ENCODE measurements around the gene CYP46A1. TPM values are rescaled to one million over a fixed set of nuclear protein-coding genes. Genes with fewer than 3 reads are reported as not detected.

CYP46A1 gene
- total and polyA plus RNA-seq, 4 donors, result 0.33 to 2.5 (median 1.4) TPM

DNA sequence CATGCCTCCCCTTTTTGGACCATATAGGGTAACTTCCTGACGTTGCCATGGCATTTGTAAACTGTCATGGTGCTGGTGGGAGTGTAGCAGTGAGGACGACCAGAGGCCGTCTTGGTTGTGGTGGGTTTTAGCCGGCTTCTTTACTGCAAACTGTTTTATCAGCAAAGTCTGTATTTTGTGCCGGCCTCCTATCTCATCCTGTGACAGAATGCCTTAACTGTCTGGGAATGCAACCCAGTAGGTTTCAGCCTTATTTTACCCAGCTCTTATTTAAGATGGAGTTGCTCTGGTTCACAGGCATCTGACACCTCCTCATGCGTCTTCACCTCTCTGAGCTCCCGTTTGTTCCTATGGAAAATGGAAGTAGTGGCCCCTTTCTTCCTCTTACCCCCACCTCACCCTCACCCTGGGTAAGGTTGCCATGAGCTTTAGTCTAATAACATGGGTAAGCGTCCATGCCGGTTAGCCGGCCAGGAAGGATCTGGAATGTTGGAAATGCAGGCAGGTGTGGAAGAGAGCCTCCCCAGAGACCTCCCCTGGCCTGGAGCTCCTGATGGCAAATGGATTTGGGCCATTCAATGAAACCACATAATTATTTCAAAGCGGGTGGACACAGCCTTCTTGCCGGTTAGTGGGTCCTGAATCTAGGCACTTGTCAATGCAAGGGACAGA lies 20.6 kb upstream of the CYP46A1 start:
- ATAC-seq (ENCODE audit: insufficient read depth, low FRiP score) (no peak), DNase-seq (no peak)
- Histone ChIP-seq H3K9ac (ENCODE audit: insufficient read depth in 1 of 2, low read length in 2 of 2) (no peak overlapping the region), H3K4me1 (ENCODE audit: control insufficient read depth in 5 of 5, insufficient read depth in 5 of 5, low read length in 5 of 5) (peaks cover 0 to 15% (median 2%) of the 10 kb centered on the region in 5 donors), H3K27me3 (ENCODE audit: control insufficient read depth in 3 of 3, insufficient read depth in 3 of 3, low read length in 2 of 3) (peaks cover 0 to 26% (median 10%) of the 10 kb centered on the region in 3 donors), H3K27ac (ENCODE audit: low read depth in 1 of 2, low read length in 1 of 2) (no peak overlapping the region), H3K36me3 (ENCODE audit: control insufficient read depth in 4 of 4, insufficient read depth in 4 of 4, low read length in 4 of 4) (peaks cover 0 to 8% (median 3%) of the 10 kb centered on the region in 4 donors), H3K9me3 (ENCODE audit: control insufficient read depth in 4 of 4, insufficient read depth in 3 of 4, low read length in 3 of 4) (no peaks in the 10 kb centered on the region), H3K4me3 (no peak overlapping the region)
- WGBS, 2 donors, result 87 to 88% methylated on average over 12 of the region's 12 CpGs
- TF ChIP-seq, protein P1, sequence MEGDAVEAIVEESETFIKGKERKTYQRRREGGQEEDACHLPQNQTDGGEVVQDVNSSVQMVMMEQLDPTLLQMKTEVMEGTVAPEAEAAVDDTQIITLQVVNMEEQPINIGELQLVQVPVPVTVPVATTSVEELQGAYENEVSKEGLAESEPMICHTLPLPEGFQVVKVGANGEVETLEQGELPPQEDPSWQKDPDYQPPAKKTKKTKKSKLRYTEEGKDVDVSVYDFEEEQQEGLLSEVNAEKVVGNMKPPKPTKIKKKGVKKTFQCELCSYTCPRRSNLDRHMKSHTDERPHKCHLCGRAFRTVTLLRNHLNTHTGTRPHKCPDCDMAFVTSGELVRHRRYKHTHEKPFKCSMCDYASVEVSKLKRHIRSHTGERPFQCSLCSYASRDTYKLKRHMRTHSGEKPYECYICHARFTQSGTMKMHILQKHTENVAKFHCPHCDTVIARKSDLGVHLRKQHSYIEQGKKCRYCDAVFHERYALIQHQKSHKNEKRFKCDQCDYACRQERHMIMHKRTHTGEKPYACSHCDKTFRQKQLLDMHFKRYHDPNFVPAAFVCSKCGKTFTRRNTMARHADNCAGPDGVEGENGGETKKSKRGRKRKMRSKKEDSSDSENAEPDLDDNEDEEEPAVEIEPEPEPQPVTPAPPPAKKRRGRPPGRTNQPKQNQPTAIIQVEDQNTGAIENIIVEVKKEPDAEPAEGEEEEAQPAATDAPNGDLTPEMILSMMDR (IDR thresholded peaks at IDR 0.05; ENCODE audit: control extremely low read depth, extremely low read depth), result no peak

DNA sequence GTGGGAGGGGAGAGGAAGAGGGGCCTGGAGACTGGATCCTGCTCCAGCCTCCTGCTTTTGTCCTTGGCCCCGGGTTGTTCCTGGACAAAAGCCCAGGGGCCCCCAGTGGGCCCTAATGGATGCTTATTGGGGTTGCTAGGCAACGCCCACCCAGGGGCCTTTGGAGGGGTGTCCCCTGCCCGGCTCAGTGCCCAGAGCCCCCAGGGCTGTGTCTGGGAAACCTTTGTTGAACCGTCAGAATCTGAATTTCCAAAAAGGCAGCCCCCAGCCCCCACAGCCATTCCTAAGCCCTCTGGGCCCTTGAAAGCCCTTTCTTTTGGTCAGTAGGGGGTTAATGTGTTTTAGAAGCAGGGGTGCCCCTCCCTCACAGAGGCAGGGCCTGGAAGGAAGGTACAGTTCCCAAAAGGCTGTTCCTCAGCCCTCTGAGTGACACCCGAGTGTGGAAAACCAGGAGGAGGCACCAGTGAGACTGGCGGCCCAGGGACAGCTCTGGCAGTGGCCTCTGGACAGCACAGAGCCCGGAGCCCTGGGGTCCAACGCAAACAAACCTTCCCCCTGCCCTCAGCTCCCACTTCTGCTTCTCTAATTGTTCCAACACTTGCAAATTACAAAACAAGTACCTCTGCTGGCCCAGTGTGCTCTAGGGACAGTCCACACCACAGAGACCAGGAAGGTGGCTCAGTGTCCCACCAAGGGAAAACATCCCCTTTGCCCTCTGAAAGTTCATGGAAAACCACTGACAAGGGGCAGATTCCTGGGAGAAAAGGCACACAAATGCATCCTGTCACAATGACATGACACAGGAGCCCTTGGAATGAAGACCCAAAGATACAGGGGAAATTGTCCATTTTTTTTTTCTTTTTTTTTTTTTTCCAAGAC lies 19.8 kb upstream of the CYP46A1 start:
- peaks cover 0 to 9% (median 0%) of the 10 kb centered on the region in 5 donors for H3K4me1 ChIP-seq (ENCODE audit: control insufficient read depth in 5 of 5, insufficient read depth in 5 of 5, low read length in 5 of 5)
- no peaks in the 10 kb centered on the region for H3K9me3 ChIP-seq (ENCODE audit: control insufficient read depth in 4 of 4, insufficient read depth in 3 of 4, low read length in 3 of 4)
- H3K27ac ChIP-seq (ENCODE audit: low read depth in 1 of 2, low read length in 1 of 2), result no peak overlapping the region
- no peak overlapping the region for H3K4me3 ChIP-seq
- no peak overlapping the region for H3K9ac ChIP-seq (ENCODE audit: insufficient read depth in 1 of 2, low read length in 2 of 2)
- no peak for DNase-seq
- WGBS, 2 donors, result 48 to 57% methylated on average over 8 of the region's 8 CpGs
- H3K36me3 ChIP-seq (ENCODE audit: control insufficient read depth in 4 of 4, insufficient read depth in 4 of 4, low read length in 4 of 4), result peaks cover 0 to 8% (median 3%) of the 10 kb centered on the region in 4 donors
- ATAC-seq (ENCODE audit: insufficient read depth, low FRiP score), result no peak
- H3K27me3 ChIP-seq (ENCODE audit: control insufficient read depth in 3 of 3, insufficient read depth in 3 of 3, low read length in 2 of 3), result peaks cover 0 to 20% (median 4%) of the 10 kb centered on the region in 3 donors
- TF ChIP-seq, protein P1 (IDR thresholded peaks at IDR 0.05; ENCODE audit: control extremely low read depth, extremely low read depth), result no peak

DNA sequence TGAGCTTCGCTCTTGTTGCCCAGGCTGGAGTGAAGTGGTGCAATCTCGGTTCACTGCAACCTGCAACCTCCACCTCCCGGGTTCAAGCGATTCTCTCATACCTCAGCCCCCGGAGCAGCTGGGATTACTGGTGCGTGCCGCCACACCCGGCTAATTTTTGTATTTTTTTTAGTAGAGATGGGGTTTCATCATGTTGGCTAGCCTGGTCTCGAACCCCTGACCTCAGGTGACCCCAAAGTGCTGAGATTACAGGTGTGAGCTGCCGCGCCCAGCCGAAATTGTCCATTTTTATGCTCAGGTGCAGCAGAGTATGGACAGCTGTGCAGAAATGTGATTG lies 19.2 kb upstream of the CYP46A1 start:
- H3K9ac ChIP-seq (ENCODE audit: insufficient read depth in 1 of 2, low read length in 2 of 2), result no peak overlapping the region
- H3K4me1 ChIP-seq (ENCODE audit: control insufficient read depth in 5 of 5, insufficient read depth in 5 of 5, low read length in 5 of 5), result peaks cover 0 to 6% (median 0%) of the 10 kb centered on the region in 5 donors
- no peaks in the 10 kb centered on the region for H3K9me3 ChIP-seq (ENCODE audit: control insufficient read depth in 4 of 4, insufficient read depth in 3 of 4, low read length in 3 of 4)
- H3K27me3 ChIP-seq (ENCODE audit: control insufficient read depth in 3 of 3, insufficient read depth in 3 of 3, low read length in 2 of 3), result peaks cover 0 to 17% (median 4%) of the 10 kb centered on the region in 3 donors
- H3K36me3 ChIP-seq (ENCODE audit: control insufficient read depth in 4 of 4, insufficient read depth in 4 of 4, low read length in 4 of 4), result peaks cover 0 to 8% (median 3%) of the 10 kb centered on the region in 4 donors
- WGBS, 2 donors, result 84 to 94% methylated on average over 12 of the region's 12 CpGs
- no peak overlapping the region for H3K27ac ChIP-seq (ENCODE audit: low read depth in 1 of 2, low read length in 1 of 2)
- no peak for DNase-seq
- H3K4me3 ChIP-seq, result no peak overlapping the region
- TF ChIP-seq, protein P1 (IDR thresholded peaks at IDR 0.05; ENCODE audit: control extremely low read depth, extremely low read depth), result no peak
- no peak for ATAC-seq (ENCODE audit: insufficient read depth, low FRiP score)

Data from lung (tissue), 12 donors.